Loucy (cell line): Measurements from ENCODE around the gene GNAZ.

Experiments
- CTCF ChIP-seq: fragments of 200-600 bp; sonication (generic); conservative IDR thresholded peaks from 2 replicates; pipeline ENCODE4 v1.5.1; 2014; ENCODE audit warnings: mild to moderate bottlenecking, antibody characterized with exemption, low read length
- EZH2phosphoT487 ChIP-seq: fragments of 200-600 bp; IDR thresholded peaks from 2 replicates; pipeline ENCODE4 v1.6.1; 2018; ENCODE audit warnings: antibody characterized with exemption, mild to moderate bottlenecking, moderate library complexity, borderline replicate concordance

GRCh38 chr22:23115825-23116494 lies 45.6 kb downstream of the GNAZ start:
- TF ChIP-seq CTCF (no peak), EZH2phosphoT487 (no peak)
